GM13976 (cell line): ENCODE results near the gene ZMPSTE24.

Source experiments
- DNase-seq: peaks from one replicate; pipeline ENCODE4 v3.0.0; 2012; ENCODE audit warnings: low spot score
- CTCF ChIP-seq: IDR thresholded peaks from 2 replicates; pipeline ENCODE4 v1.5.1; 2012; ENCODE audit warnings: borderline replicate concordance, mild to moderate bottlenecking; ENCODE audit not compliant: insufficient read depth; ENCODE audit errors: extremely low read depth, missing control alignments, control extremely low read depth
- in situ Hi-C: fragments of 300-500 bp; cut with MboI; formaldehyde crosslinking; loops from one replicate; pipeline ENCODE4 v1.12.0; 2022; ENCODE audit warnings: low sequenced_read_pairs, mixed read lengths, inconsistent platforms; ENCODE audit not compliant: unreplicated experiment

ZMPSTE24 gene

GRCh38 chr1:40306296-40306695 is 48.3 kb downstream of the ZMPSTE24 start:
- DNase-seq, result no peak
- in situ Hi-C loops, result no loop called here
- no peak for TF ChIP-seq CTCF

GRCh38 chr1:40307186-40307585 is 49.1 kb downstream of the ZMPSTE24 start:
- in situ Hi-C loops, result no loop called here
- no peak for DNase-seq
- no peak for TF ChIP-seq CTCF

GRCh38 chr1:40308036-40308727 is 50.1 kb downstream of the ZMPSTE24 start:
- DNase-seq, result no peak
- in situ Hi-C loops, result no loop called here
- no peak for TF ChIP-seq CTCF

- in situ Hi-C loops, result no loop called here
Observed at GRCh38 chr1:40309374-40310128, 51.5 kb downstream of the ZMPSTE24 start.

GRCh38 chr1:40310129-40310461 is 52.1 kb downstream of the ZMPSTE24 start:
- in situ Hi-C loops, result no loop called here
- TF ChIP-seq CTCF, result no peak

More at GRCh38 chr1:40309374-40310128, 51.5 kb downstream of the ZMPSTE24 start:
- TF ChIP-seq CTCF, result no peak
- no peak for DNase-seq

GRCh38 chr1:40310983-40311642 is 53.1 kb downstream of the ZMPSTE24 start:
- TF ChIP-seq CTCF, result no peak
- in situ Hi-C loops, result no loop called here

More at GRCh38 chr1:40310129-40310461, 52.1 kb downstream of the ZMPSTE24 start:
- DNase-seq, result no peak

More at GRCh38 chr1:40310983-40311642, 53.1 kb downstream of the ZMPSTE24 start:
- DNase-seq, result no peak
